WI38 (cell line): Measurements from ENCODE around the gene RHOT2.

Experiments
- H3K4me3 ChIP-seq: 2 replicates; pipeline ENCODE4 v1.5.1; 2011; ENCODE audit warnings: low read depth, mild to moderate bottlenecking, control low read depth, low read length
- CTCF ChIP-seq: IDR thresholded peaks from 2 replicates; pipeline ENCODE4 v1.5.1; 2012; ENCODE audit warnings: low read depth, mild to moderate bottlenecking, control low read depth, low read length

Gene RHOT2

GRCh38 chr16:651844-652243, 16.1 kb upstream of the RHOT2 start:
- no peak overlapping the region for H3K4me3 ChIP-seq
- no peak for TF ChIP-seq CTCF

GRCh38 chr16:652454-653305, 15.3 kb upstream of the RHOT2 start:
- TF ChIP-seq CTCF: no peak
- H3K4me3 ChIP-seq: no peak overlapping the region

GRCh38 chr16:654034-654433, 13.9 kb upstream of the RHOT2 start:
- TF ChIP-seq CTCF: no peak
- H3K4me3 ChIP-seq: no peak overlapping the region

- H3K4me3 ChIP-seq: no peak overlapping the region
- no peak for TF ChIP-seq CTCF
These were observed 10.4 kb upstream of the RHOT2 start for GRCh38 chr16:657487-657886.

GRCh38 chr16:658679-659571, 9.0 kb upstream of the RHOT2 start:
- H3K4me3 ChIP-seq: no peak overlapping the region

GRCh38 chr16:659618-660017, 8.3 kb upstream of the RHOT2 start:
- H3K4me3 ChIP-seq: no peak overlapping the region
- no peak for TF ChIP-seq CTCF

More at GRCh38 chr16:658679-659571, 9.0 kb upstream of the RHOT2 start:
- TF ChIP-seq CTCF: no peak

- TF ChIP-seq CTCF: no peak
- no peak overlapping the region for H3K4me3 ChIP-seq
These were observed 7.8 kb upstream of the RHOT2 start for GRCh38 chr16:660132-660458.
